MM.1S (cell line): Measurements from ENCODE around the gene ATP2B1.

Experiments used
- DNase-seq: peaks from one replicate; pipeline ENCODE4 v3.0.0-alpha.2; 2015
- H2AFZ ChIP-seq: fragments of 300-600 bp; sonication (generic); 2 replicates; pipeline ENCODE4 v1.6.0; 2016; ENCODE audit warnings: antibody characterized with exemption, low read length
- H3F3A ChIP-seq: fragments of 300-600 bp; sonication (generic); 2 replicates; pipeline ENCODE4 v1.6.1; 2016; ENCODE audit warnings: mild to moderate bottlenecking, antibody characterized with exemption, low read length, moderate library complexity, mixed read lengths; ENCODE audit not compliant: insufficient read depth
- H3K27ac ChIP-seq: fragments of 300-600 bp; sonication (generic); 2 replicates; pipeline ENCODE4 v1.5.1; 2016; ENCODE audit warnings: mild to moderate bottlenecking, low read length
- H3K27me3 ChIP-seq: fragments of 300-600 bp; sonication (generic); replicated peaks from 2 replicates; pipeline ENCODE4 v1.6.0; 2016; ENCODE audit warnings: low read length; ENCODE audit not compliant: insufficient read depth
- H3K36me3 ChIP-seq: fragments of 300-600 bp; sonication (generic); replicated peaks from 2 replicates; pipeline ENCODE4 v1.6.1; 2016; ENCODE audit warnings: mild to moderate bottlenecking, low read length, mixed read lengths; ENCODE audit not compliant: insufficient read depth
- H3K4me1 ChIP-seq: fragments of 300-600 bp; sonication (generic); 2 replicates; pipeline ENCODE4 v1.6.1; 2016; ENCODE audit warnings: low read length, mixed read lengths
- H3K4me2 ChIP-seq: fragments of 300-600 bp; sonication (generic); 2 replicates; pipeline ENCODE4 v1.6.0; 2016; ENCODE audit warnings: low read depth, low read length
- H3K4me3 ChIP-seq: fragments of 300-600 bp; sonication (generic); 2 replicates; pipeline ENCODE4 v1.5.1; 2016; ENCODE audit warnings: low read length, mixed read lengths
- H3K79me2 ChIP-seq: fragments of 300-600 bp; sonication (generic); 2 replicates; pipeline ENCODE4 v1.6.1; 2016; ENCODE audit warnings: mixed run types, low read length, mixed read lengths
- H3K9ac ChIP-seq: fragments of 300-600 bp; sonication (generic); 2 replicates; pipeline ENCODE4 v1.6.1; 2016; ENCODE audit warnings: low read length, mixed read lengths
- H3K9me2 ChIP-seq: fragments of 300-600 bp; sonication (generic); replicated peaks from 2 replicates; pipeline ENCODE4 v1.6.1; 2016; ENCODE audit warnings: mild to moderate bottlenecking, low read length, mixed read lengths; ENCODE audit not compliant: insufficient read depth
- H3K9me3 ChIP-seq: fragments of 300-600 bp; sonication (generic); replicated peaks from 2 replicates; pipeline ENCODE4 v1.6.1; 2016; ENCODE audit warnings: mild to moderate bottlenecking, low read length, mixed read lengths; ENCODE audit not compliant: insufficient read depth
- H4K20me1 ChIP-seq: fragments of 300-600 bp; sonication (generic); 2 replicates; pipeline ENCODE4 v1.6.1; 2016; ENCODE audit warnings: mild to moderate bottlenecking, low read length, moderate library complexity, mixed read lengths; ENCODE audit not compliant: insufficient read depth
- CTCF ChIP-seq: fragments of 300-600 bp; sonication (generic); IDR thresholded peaks from 2 replicates; pipeline ENCODE4 v1.5.1; 2016; ENCODE audit warnings: antibody characterized with exemption, low read length, mixed read lengths
- EZH2 ChIP-seq: fragments of 300-600 bp; sonication (generic); optimal IDR thresholded peaks from 2 replicates; pipeline ENCODE3; 2017; ENCODE audit warnings: low read depth, mild to moderate bottlenecking, antibody characterized with exemption, low read length, mixed read lengths
- EZH2phosphoT487 ChIP-seq: fragments of 300-600 bp; sonication (generic); IDR thresholded peaks from 2 replicates; pipeline ENCODE4 v1.6.1; 2018; ENCODE audit warnings: antibody characterized with exemption, low read length

Gene ATP2B1

DNA sequence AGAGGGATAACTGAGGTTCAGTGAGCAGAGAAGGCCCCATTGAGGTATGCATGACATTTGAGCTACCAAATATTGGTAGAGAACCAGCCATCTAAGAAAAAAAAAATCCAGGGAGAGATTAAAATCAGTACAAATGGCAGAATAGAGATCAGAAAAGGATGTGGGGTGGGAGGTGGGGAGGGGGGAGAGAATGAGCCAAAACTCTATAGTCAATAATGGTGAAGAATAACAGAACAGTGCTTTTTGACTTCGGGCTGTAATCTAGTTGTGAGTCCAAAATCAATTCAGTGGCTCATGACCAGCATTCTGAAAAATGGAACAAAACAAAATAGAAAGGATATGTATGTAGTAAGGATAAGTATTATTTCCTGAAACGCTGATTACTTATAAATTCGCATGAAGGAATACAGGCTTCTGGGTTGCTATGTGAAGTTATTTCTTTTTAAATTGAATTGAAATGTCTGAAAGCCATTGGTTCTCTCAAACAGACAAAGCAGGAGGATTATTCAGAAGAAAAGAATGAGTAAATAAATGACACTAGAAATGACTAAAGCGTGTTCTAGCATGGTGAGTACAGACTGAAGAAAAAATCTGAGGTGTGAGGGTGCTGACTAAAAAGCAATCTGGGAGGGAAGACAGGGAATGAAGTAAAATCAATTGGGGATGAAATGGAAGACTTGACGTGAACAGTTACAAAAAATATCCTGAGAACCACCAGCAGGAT is 72.4 kb downstream of the ATP2B1 start:
- Histone ChIP-seq H3K4me3 (no peak overlapping the region), H3F3A (no peaks in the 10 kb centered on the region), H3K79me2 (no peaks in the 10 kb centered on the region), H3K9me3 (no peaks in the 10 kb centered on the region), H4K20me1 (no peaks in the 10 kb centered on the region), H3K4me1 (no peaks in the 10 kb centered on the region), H3K9me2 (no peaks in the 10 kb centered on the region), H3K27me3 (no peaks in the 10 kb centered on the region), H3K9ac (no peak overlapping the region), H3K4me2 (no peak overlapping the region), H3K36me3 (no peaks in the 10 kb centered on the region), H3K27ac (no peak overlapping the region), H2AFZ (no peak overlapping the region)
- no peak for DNase-seq
- TF ChIP-seq EZH2phosphoT487 = no peak
- TF ChIP-seq CTCF = no peak
- no peak for TF ChIP-seq EZH2

DNA sequence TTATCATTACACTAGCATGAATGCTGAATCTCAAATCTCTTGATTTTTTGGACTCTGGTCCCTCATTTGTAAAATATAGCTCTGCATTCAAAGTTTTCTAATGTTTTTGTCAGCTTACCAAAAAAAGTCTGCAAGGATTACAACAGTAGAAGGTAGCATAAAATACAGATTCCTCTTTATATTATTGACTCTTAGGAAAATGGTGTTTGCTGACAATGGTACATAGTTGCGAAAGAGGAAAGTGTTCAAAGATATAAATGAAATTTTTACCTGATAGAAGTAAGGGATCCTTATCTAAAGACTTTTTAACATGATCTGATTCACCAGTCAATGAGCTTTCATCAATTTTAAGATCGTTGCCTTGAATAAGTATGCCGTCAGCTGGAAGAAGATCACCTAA is 74.1 kb downstream of the ATP2B1 start:
- DNase-seq = no peak
- Histone ChIP-seq H3K9me2 (no peaks in the 10 kb centered on the region), H3K27me3 (no peaks in the 10 kb centered on the region), H3K36me3 (no peaks in the 10 kb centered on the region), H3K9me3 (no peaks in the 10 kb centered on the region), H3K4me3 (no peak overlapping the region), H3K4me2 (no peak overlapping the region), H3K9ac (no peak overlapping the region), H3K4me1 (no peaks in the 10 kb centered on the region), H3F3A (no peaks in the 10 kb centered on the region), H3K27ac (no peak overlapping the region), H3K79me2 (no peaks in the 10 kb centered on the region), H4K20me1 (no peaks in the 10 kb centered on the region), H2AFZ (no peak overlapping the region)
- no peak for TF ChIP-seq CTCF
- no peak for TF ChIP-seq EZH2
- TF ChIP-seq EZH2phosphoT487 = no peak

- no peak overlapping the region for H3K27ac ChIP-seq
- H3K9ac ChIP-seq = no peak overlapping the region
- H3K9me2 ChIP-seq = no peaks in the 10 kb centered on the region
- no peaks in the 10 kb centered on the region for H3F3A ChIP-seq
- no peak for DNase-seq
- no peak overlapping the region for H3K4me3 ChIP-seq
- TF ChIP-seq EZH2phosphoT487 = no peak
- TF ChIP-seq EZH2 = no peak
- no peak for TF ChIP-seq CTCF
- no peaks in the 10 kb centered on the region for H3K9me3 ChIP-seq
- no peak overlapping the region for H2AFZ ChIP-seq
- no peak overlapping the region for H3K4me2 ChIP-seq
- no peaks in the 10 kb centered on the region for H4K20me1 ChIP-seq
- H3K79me2 ChIP-seq = no peaks in the 10 kb centered on the region
- H3K4me1 ChIP-seq = no peaks in the 10 kb centered on the region
- no peaks in the 10 kb centered on the region for H3K27me3 ChIP-seq
- H3K36me3 ChIP-seq = no peaks in the 10 kb centered on the region
These were observed 75.9 kb downstream of the ATP2B1 start for GRCh38 chr12:89632778-89633177.
